ENCODE data around the gene CCL19. TPM values are rescaled to one million over a fixed set of nuclear protein-coding genes. Genes with fewer than 3 reads are reported as not detected.

The CCL19 gene
- total RNA-seq, 1 experiment from 2014 or later: not detected

DNA sequence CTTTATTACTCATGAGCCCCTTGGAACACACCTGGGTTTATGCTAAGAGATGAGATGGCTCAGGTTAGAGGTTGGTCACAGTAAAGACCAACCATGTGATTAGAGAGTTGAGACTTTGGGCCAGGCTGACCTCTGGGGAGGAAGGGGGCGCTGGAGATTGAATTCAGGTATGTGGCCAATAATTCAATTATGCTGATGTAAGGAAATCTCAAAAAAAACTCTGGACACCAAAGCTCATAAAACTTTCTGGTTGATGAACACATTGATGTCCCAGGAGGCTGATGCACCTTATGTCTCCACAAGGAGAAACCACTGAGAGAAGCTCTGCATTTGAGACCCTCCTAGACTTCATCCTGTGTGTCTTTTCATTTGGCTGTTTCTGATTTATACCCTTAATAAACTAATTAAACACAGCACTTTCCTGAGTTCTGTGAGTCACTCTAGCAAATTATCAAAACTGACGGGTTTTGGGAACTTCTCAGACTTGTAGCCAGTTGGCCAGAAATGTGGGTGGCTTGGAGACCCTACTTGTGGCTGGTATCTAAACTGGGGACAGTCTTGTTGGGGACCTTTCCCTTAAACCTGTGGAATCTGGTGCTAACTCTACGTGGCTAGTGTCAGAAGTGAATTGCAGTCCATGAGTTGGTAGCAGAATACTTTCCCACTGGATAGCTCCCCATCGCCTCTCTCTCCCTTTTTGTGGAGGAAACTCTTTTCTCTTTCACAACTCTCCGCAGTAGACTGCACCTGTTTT, 21.1 kb downstream of the CCL19 start:
- Histone ChIP-seq H3K36me3 (ENCODE audit: control insufficient read depth, insufficient read depth, low read length) (no peaks in the 10 kb centered on the region), H3K9me3 (ENCODE audit: control insufficient read depth, insufficient read depth, low read depth, low read length) (no peaks in the 10 kb centered on the region), H3K4me1 (ENCODE audit: control insufficient read depth, insufficient read depth, low read length) (no peaks in the 10 kb centered on the region; the same call in 1 of the 2 replicates), H3K27ac (ENCODE audit: low read length) (no peak overlapping the region), H3K4me3 (ENCODE audit: low read depth in 2 of 2, low read length in 2 of 2) (no peak overlapping the region), H3K27me3 (ENCODE audit: control insufficient read depth, insufficient read depth, low read length) (no peaks in the 10 kb centered on the region)
- BruUV-seq (replicated peaks): no TSS peak
- CTCF ChIA-PET: no interaction called here
- intact Hi-C loops (cut with micrococcal nuclease; ENCODE audit: unreplicated experiment): no loop called here
- POLR2A ChIA-PET: interaction anchor here (0.6 kb wide), 1 partner anchor 22 kb away, joined by 3 read pairs; no protein-coding TSS in a partner anchor
- TF ChIP-seq POLR2AphosphoS5 (IDR thresholded peaks at IDR 0.05; ENCODE audit: low read depth, low read length) (no peak), SIN3A (IDR thresholded peaks at IDR 0.05; ENCODE audit: borderline replicate concordance, insufficient read depth, low read depth, low read length) (no peak), TCF7L2 (IDR thresholded peaks at IDR 0.05; ENCODE audit: low read depth, low read length) (no peak)
- TF ChIP-seq, protein P1, sequence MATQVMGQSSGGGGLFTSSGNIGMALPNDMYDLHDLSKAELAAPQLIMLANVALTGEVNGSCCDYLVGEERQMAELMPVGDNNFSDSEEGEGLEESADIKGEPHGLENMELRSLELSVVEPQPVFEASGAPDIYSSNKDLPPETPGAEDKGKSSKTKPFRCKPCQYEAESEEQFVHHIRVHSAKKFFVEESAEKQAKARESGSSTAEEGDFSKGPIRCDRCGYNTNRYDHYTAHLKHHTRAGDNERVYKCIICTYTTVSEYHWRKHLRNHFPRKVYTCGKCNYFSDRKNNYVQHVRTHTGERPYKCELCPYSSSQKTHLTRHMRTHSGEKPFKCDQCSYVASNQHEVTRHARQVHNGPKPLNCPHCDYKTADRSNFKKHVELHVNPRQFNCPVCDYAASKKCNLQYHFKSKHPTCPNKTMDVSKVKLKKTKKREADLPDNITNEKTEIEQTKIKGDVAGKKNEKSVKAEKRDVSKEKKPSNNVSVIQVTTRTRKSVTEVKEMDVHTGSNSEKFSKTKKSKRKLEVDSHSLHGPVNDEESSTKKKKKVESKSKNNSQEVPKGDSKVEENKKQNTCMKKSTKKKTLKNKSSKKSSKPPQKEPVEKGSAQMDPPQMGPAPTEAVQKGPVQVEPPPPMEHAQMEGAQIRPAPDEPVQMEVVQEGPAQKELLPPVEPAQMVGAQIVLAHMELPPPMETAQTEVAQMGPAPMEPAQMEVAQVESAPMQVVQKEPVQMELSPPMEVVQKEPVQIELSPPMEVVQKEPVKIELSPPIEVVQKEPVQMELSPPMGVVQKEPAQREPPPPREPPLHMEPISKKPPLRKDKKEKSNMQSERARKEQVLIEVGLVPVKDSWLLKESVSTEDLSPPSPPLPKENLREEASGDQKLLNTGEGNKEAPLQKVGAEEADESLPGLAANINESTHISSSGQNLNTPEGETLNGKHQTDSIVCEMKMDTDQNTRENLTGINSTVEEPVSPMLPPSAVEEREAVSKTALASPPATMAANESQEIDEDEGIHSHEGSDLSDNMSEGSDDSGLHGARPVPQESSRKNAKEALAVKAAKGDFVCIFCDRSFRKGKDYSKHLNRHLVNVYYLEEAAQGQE (IDR thresholded peaks at IDR 0.05; ENCODE audit: insufficient read depth in 1 of 2, low read depth in 2 of 2, low read length in 1 of 2): no peak
- TF ChIP-seq, protein P2, sequence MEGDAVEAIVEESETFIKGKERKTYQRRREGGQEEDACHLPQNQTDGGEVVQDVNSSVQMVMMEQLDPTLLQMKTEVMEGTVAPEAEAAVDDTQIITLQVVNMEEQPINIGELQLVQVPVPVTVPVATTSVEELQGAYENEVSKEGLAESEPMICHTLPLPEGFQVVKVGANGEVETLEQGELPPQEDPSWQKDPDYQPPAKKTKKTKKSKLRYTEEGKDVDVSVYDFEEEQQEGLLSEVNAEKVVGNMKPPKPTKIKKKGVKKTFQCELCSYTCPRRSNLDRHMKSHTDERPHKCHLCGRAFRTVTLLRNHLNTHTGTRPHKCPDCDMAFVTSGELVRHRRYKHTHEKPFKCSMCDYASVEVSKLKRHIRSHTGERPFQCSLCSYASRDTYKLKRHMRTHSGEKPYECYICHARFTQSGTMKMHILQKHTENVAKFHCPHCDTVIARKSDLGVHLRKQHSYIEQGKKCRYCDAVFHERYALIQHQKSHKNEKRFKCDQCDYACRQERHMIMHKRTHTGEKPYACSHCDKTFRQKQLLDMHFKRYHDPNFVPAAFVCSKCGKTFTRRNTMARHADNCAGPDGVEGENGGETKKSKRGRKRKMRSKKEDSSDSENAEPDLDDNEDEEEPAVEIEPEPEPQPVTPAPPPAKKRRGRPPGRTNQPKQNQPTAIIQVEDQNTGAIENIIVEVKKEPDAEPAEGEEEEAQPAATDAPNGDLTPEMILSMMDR (IDR thresholded peaks at IDR 0.05): no peak
- in situ Hi-C loops (cut with HindIII; ENCODE audit: low pct_unique_long_range_greater_than_20kb, low sequenced_read_pairs): no loop called here
- DNase-seq (ENCODE audit: low read depth, low spot score) (no peak), ATAC-seq (no peak)

DNA sequence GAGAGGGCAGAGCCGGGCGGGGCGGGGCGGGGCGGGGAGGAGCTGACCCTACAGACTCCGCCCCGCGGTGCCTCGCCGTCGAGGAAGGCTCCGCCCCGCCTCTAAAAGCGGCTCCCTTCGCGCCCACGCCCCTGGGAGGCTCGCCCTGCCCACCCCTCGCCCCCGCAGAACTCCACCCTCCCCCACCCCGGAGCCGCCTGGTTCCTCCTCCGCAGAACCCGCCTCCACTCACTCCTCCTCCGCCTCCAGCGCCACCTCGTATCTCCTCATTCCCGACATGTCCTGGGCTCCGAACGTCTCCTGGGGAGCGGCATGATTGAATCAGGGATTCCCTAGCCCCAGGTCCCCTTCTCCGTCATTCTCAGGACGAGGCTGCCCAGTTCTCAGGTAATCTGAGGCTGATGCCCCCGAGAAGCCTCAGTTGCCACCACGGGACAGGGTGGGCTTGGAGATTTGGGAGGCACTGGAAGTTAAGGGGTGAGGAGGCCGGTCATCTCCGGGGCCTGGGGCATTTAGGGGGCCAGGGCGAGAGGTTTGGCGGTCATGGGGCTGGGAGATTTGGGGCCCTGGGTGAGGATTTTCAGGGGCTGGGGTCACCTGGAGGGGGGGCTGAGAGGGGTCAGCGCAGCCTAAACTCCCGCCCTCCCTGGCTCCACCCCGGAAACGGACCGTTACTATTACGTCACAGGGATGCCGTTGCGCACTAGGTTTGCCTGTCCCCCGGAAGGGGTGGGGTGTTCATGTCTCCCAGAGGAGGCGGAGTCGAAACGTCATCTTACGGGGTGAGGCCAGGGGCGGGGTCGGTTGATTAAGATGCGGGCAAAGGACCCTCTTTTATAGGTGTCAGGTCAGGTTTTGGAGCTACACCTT, 25.5 kb downstream of the CCL19 start:
- Histone ChIP-seq H3K4me1 (ENCODE audit: control insufficient read depth, insufficient read depth, low read length) (peaks cover 8% of the 10 kb centered on the region; the same call in 1 of the 2 replicates), H3K36me3 (ENCODE audit: control insufficient read depth, insufficient read depth, low read length) (no peaks in the 10 kb centered on the region), H3K27me3 (ENCODE audit: control insufficient read depth, insufficient read depth, low read length) (no peaks in the 10 kb centered on the region), H3K4me3 (ENCODE audit: low read depth in 2 of 2, low read length in 2 of 2) (peak overlapping the region; percentile 94 to 98), H3K27ac (ENCODE audit: low read length) (peak overlapping the region; percentile 97), H3K9me3 (ENCODE audit: control insufficient read depth, insufficient read depth, low read depth, low read length) (no peaks in the 10 kb centered on the region)
- ChIA-PET CTCF (interaction anchor here (0.6 to 2.5 kb wide), 8 partner anchors 10 to 102 kb away, joined by 3 to 11 read pairs (median 4); partner anchors contain the start of gene GALT), POLR2A (interaction anchor here (0.6 to 0.8 kb wide), 4 partner anchors 28 to 513 kb away, joined by 3 to 9 read pairs (median 4); partner anchors contain the start of gene SIGMAR1)
- intact Hi-C loops (cut with micrococcal nuclease; ENCODE audit: unreplicated experiment): no loop called here
- DNase-seq (ENCODE audit: low read depth, low spot score) (peak; percentile 67), ATAC-seq (peak; percentile 91)
- TF ChIP-seq POLR2AphosphoS5 (IDR thresholded peaks at IDR 0.05; ENCODE audit: low read depth, low read length): peak; percentile 89
- TF ChIP-seq TCF7L2 (IDR thresholded peaks at IDR 0.05; ENCODE audit: low read depth, low read length): no peak
- peak; percentile 37; the same call in 1 of the 2 replicates for TF ChIP-seq SIN3A (IDR thresholded peaks at IDR 0.05; ENCODE audit: borderline replicate concordance, insufficient read depth, low read depth, low read length)
- TF ChIP-seq, protein P1 (IDR thresholded peaks at IDR 0.05; ENCODE audit: insufficient read depth in 1 of 2, low read depth in 2 of 2, low read length in 1 of 2): no peak
- TF ChIP-seq, protein P2 (IDR thresholded peaks at IDR 0.05): no peak
- in situ Hi-C loops (cut with HindIII; ENCODE audit: low pct_unique_long_range_greater_than_20kb, low sequenced_read_pairs): no loop called here
- BruUV-seq (replicated peaks): TSS peak; percentile 95

Data from Panc1 (cell line).